Measurements from ENCODE around the gene VCP. TPM values are rescaled to one million over a fixed set of nuclear protein-coding genes. Genes with fewer than 3 reads are reported as not detected.

The VCP gene
- total RNA-seq, 4 donors from 2014 or later, result 160 to 254 (median 186) TPM

DNA sequence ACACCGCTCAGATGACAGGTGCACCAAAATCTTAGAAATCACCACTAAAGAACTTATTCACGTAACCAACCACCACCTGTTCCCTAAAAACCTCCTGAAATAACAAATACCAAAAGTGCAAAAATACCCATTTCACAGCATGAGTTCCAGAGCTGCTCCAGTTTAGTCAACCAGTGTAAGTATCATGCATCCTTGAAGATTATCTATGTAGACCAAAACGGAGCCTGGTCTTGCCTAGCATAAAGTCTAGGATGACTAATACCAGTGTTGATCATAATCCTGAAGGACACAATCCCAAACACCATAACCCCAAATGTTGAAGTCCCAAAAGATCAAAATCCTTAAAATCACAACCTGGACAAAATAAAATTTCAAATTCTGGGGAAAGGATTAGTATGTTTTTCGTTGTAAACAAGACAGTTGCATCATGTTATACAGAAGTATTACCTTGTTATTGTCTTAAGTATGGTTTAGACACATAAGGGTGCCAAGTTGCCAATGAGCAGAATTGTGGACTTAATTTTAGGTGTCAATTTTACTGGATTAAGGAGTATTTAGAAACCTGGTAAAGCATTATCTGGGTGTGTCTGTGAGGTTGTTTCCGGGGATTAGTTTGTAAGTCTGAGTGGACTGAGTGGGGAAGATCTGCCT is 18.1 kb downstream of the VCP start:
- no peak for DNase-seq
- 59 to 86% methylated on average over 5 of the region's 5 CpGs for WGBS, 2 donors
- Histone ChIP-seq H3K9me3 (no peaks in the 10 kb centered on the region), H3K27ac (no peak overlapping the region), H3K4me3 (no peak overlapping the region), H3K27me3 (no peaks in the 10 kb centered on the region), H3K4me1 (no peaks in the 10 kb centered on the region), H3K36me3 (peaks cover 32 to 98% (median 48%) of the 10 kb centered on the region in 3 donors)
- intact Hi-C loops (cut with DNase I), result no loop called here
- TF ChIP-seq POLR2A (IDR thresholded peaks at IDR 0.05), result no peak
- TF ChIP-seq, protein P1, sequence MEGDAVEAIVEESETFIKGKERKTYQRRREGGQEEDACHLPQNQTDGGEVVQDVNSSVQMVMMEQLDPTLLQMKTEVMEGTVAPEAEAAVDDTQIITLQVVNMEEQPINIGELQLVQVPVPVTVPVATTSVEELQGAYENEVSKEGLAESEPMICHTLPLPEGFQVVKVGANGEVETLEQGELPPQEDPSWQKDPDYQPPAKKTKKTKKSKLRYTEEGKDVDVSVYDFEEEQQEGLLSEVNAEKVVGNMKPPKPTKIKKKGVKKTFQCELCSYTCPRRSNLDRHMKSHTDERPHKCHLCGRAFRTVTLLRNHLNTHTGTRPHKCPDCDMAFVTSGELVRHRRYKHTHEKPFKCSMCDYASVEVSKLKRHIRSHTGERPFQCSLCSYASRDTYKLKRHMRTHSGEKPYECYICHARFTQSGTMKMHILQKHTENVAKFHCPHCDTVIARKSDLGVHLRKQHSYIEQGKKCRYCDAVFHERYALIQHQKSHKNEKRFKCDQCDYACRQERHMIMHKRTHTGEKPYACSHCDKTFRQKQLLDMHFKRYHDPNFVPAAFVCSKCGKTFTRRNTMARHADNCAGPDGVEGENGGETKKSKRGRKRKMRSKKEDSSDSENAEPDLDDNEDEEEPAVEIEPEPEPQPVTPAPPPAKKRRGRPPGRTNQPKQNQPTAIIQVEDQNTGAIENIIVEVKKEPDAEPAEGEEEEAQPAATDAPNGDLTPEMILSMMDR (IDR thresholded peaks at IDR 0.05), result no peak

DNA sequence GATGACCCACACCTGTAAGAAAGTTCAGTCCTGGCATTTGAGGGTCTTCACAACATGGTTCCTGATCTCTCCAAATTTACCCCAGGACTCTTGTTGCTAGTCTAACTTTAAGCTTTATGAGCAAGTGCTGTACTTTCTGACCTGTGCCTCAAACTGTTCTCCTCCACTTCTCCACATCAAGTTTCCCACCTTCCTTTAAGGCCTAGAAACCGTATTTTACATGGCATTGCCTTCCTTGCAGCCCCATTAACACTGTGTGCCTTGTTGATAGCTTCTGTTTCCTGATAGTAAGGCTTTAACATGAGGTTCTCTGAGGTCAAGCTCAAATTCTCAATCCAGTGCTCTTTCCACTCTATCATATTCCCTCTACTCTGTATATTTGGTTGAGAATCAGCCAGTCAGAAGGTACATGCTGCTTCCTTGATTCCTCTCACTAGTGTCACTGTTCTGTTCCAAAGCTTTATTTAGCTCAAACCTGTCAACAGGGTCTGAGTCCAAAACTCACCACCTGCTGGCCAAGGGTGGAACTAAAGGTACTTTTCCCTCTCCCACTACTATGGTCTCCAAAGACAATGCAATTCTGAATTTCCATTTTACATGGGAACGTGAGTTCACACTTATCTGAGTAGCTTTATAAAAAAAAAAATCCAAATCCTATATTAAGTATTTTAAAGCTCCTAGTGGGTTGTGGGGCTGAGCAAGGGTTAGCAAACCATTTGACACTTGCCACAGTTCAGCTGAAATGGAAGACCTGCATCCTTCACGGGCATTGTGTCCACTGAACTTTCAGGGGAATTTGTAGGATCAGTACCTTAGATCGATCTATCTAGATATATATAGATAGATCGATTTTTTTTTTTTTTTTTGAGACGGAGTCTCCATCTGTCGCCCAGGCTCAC is 21.1 kb downstream of the VCP start:
- H3K36me3 ChIP-seq, result peaks cover 11 to 88% (median 19%) of the 10 kb centered on the region in 3 donors
- H3K4me1 ChIP-seq, result no peaks in the 10 kb centered on the region
- no peaks in the 10 kb centered on the region for H3K9me3 ChIP-seq
- WGBS, 2 donors, result 66 to 77% methylated on average over 6 to 7 of the region's 7 CpGs
- TF ChIP-seq, protein P1 (IDR thresholded peaks at IDR 0.05), result peak; percentile 25 to 76 (median 58)
- TF ChIP-seq POLR2A (IDR thresholded peaks at IDR 0.05), result no peak
- peak overlapping the region; percentile 4 to 54 (median 36) for H3K27ac ChIP-seq
- no peak overlapping the region for H3K4me3 ChIP-seq
- intact Hi-C loops (cut with DNase I), result no loop called here
- no peak for DNase-seq
- H3K27me3 ChIP-seq, result no peaks in the 10 kb centered on the region

DNA sequence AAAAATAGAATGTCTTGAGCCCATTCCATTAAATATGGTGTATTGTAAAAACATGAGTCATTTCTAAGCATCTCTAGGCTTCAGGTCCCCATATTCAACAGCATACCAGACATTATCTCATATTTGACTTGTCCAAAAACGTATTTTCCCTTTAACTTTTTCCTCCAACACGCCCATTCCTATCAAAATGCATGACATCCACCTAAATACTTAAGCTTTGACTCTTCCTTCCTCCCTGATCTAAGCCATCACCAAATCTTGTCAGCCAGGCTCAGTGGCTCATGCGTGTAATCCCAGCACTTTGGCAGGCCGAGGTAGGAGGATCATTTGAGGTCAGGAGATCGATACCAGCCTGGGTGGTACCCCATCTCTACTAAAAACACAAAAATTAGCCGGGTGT is 23.9 kb downstream of the VCP start:
- no peak overlapping the region for H3K27ac ChIP-seq
- no peaks in the 10 kb centered on the region for H3K9me3 ChIP-seq
- no peak for TF ChIP-seq POLR2A (IDR thresholded peaks at IDR 0.05)
- TF ChIP-seq, protein P1 (IDR thresholded peaks at IDR 0.05), result no peak
- intact Hi-C loops (cut with DNase I), result no loop called here
- H3K36me3 ChIP-seq, result peaks cover 7 to 85% (median 9%) of the 10 kb centered on the region in 3 donors
- no peaks in the 10 kb centered on the region for H3K27me3 ChIP-seq
- DNase-seq, result no peak
- no peaks in the 10 kb centered on the region for H3K4me1 ChIP-seq
- H3K4me3 ChIP-seq, result no peak overlapping the region
- WGBS, 2 donors, result 89 to 92% methylated on average over 5 to 6 of the region's 6 CpGs

DNA sequence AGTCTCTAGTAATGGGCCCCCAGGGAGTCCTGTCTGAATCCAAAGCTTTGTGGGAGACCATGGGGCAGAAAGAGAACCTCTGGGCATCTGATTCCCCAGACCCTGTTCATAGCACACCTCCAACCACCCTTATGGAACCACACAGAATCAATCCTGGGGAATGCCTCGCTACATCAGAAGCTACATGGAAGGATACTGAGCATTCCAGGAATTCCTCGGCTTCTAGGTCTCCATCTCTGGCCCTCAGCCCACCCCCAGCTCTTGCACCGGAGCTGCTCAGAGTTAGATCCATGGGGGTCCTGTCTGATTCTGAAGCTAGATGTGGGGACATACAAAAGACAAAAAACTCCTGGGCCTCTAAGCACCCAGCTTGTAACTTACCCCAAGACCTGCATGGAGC is 28.4 kb downstream of the VCP start:
- H3K4me3 ChIP-seq, result no peak overlapping the region
- no peak for TF ChIP-seq POLR2A (IDR thresholded peaks at IDR 0.05)
- TF ChIP-seq, protein P1 (IDR thresholded peaks at IDR 0.05), result no peak
- no peaks in the 10 kb centered on the region for H3K27me3 ChIP-seq
- H3K27ac ChIP-seq, result no peak overlapping the region
- H3K9me3 ChIP-seq, result no peaks in the 10 kb centered on the region
- 88 to 100% methylated on average over 2 to 3 of the region's 3 CpGs for WGBS, 2 donors
- H3K4me1 ChIP-seq, result peaks cover 0 to 6% (median 0%) of the 10 kb centered on the region in 3 donors
- intact Hi-C loops (cut with DNase I), result no loop called here
- H3K36me3 ChIP-seq, result peaks cover 0 to 55% (median 3%) of the 10 kb centered on the region in 3 donors
- DNase-seq, result no peak
